Liver (tissue), 9 donors: ENCODE measurements around the gene MYO5A. TPM values are rescaled to one million over a fixed set of nuclear protein-coding genes. Genes with fewer than 3 reads are reported as not detected.

Source experiments
- DNase-seq: peaks from one replicate; pipeline ENCODE4 v3.0.0-alpha.2; 2017; ENCODE audit warnings: low spot score
- H3K27ac ChIP-seq, 2 donors: one replicate each; pipeline ENCODE4 v1.7.0; 2013; ENCODE audit warnings: inconsistent platforms in 2 of 2, low read length in 2 of 2, control low read depth in 1 of 2, low read depth in 1 of 2, mild to moderate bottlenecking in 1 of 2
- H3K27me3 ChIP-seq, 4 donors: one replicate each; pipeline versions ENCODE4 v1.6.1 to v1.7.0; 2013; ENCODE audit warnings: low read length in 3 of 4, inconsistent platforms in 1 of 4, mild to moderate bottlenecking in 1 of 4, moderate library complexity in 1 of 4; ENCODE audit not compliant: control insufficient read depth in 4 of 4, insufficient read depth in 4 of 4
- H3K36me3 ChIP-seq, 4 donors: one replicate each; pipeline versions ENCODE4 v1.6.1 to v1.7.0; 2013; ENCODE audit warnings: low read length in 3 of 4, mild to moderate bottlenecking in 3 of 4, low read depth in 1 of 4, moderate library complexity in 1 of 4; ENCODE audit not compliant: control insufficient read depth in 4 of 4, insufficient read depth in 3 of 4
- H3K4me1 ChIP-seq, 4 donors: one replicate each; pipeline versions ENCODE4 v1.6.1 to v1.7.0; 2013; ENCODE audit warnings: low read length in 3 of 4, mild to moderate bottlenecking in 3 of 4, moderate library complexity in 1 of 4; ENCODE audit not compliant: control insufficient read depth in 4 of 4, insufficient read depth in 4 of 4
- H3K4me3 ChIP-seq, 3 donors: one replicate each; pipeline versions ENCODE4 v1.6.1 to v1.7.0; 2013; ENCODE audit warnings: low read length in 3 of 3, control low read depth in 1 of 3, low read depth in 1 of 3, mild to moderate bottlenecking in 1 of 3
- H3K9ac ChIP-seq, 2 donors: one replicate each; pipeline ENCODE4 v1.7.0; 2013; ENCODE audit warnings: low read length in 2 of 2, mild to moderate bottlenecking in 2 of 2, moderate library complexity in 2 of 2, control low read depth in 1 of 2, low read depth in 1 of 2
- H3K9me3 ChIP-seq, 4 donors: one replicate each; pipeline versions ENCODE4 v1.6.1 to v1.7.0; 2013; ENCODE audit warnings: low read length in 3 of 4; ENCODE audit not compliant: control insufficient read depth in 4 of 4
- EGR1 ChIP-seq, 2 donors: IDR thresholded peaks; 2 replicates each; pipeline ENCODE4 v1.6.1; 2016 to 2018; ENCODE audit warnings: antibody characterized with exemption in 2 of 2, low read depth in 2 of 2
- FOXA2 ChIP-seq: IDR thresholded peaks from 2 replicates; pipeline ENCODE4 v1.6.1; 2016; ENCODE audit warnings: antibody characterized with exemption
- HNF4A ChIP-seq, 2 donors: conservative IDR thresholded peaks; 2 replicates each; pipeline ENCODE4 v1.6.1; 2016; ENCODE audit warnings: antibody characterized with exemption in 2 of 2, mild to moderate bottlenecking in 2 of 2
- RXRA ChIP-seq, 2 donors: IDR thresholded peaks; 2 replicates each; pipeline ENCODE4 v1.6.1; 2017 to 2018; ENCODE audit warnings: antibody characterized with exemption in 2 of 2, mild to moderate bottlenecking in 1 of 2
- SP1 ChIP-seq: IDR thresholded peaks from 2 replicates; pipeline ENCODE4 v1.6.1; 2018; ENCODE audit warnings: antibody characterized with exemption, mild to moderate bottlenecking
- WGBS: extraction: QIAGEN DNeasy Blood & Tissue Kit; methylation state at CpG from one replicate; pipeline ENCODE4 v1.1.7; 2013; 5-methylcytosine and 5-hydroxymethylcytosine counted together
- polyA plus RNA-seq, 2 donors: library from polyadenylated mRNA; stranded (reverse) in 1 of 2; unstranded in 1 of 2; fragments of 200-250 nt in 1 of 2; fragments of >200 nt in 1 of 2; fragmentation: Nextera tagmentation in 1 of 2; extraction: Ambion mirVana in 1 of 2; gene quantifications; one replicate each; pipeline versions ENCODE4 v1.2.1 to v1.2.3, GENCODE V29; 2013 to 2015
- total RNA-seq, 2 donors: library from RNA; depleted of rRNA; stranded (reverse); fragments of >200 nt; gene quantifications; one replicate each; pipeline ENCODE4 v1.2.3, GENCODE V29; 2014
- TF ChIP-seq, protein P1 (sequence below): IDR thresholded peaks from 2 replicates; pipeline ENCODE4 v1.6.1; 2016; ENCODE audit warnings: antibody characterized with exemption
- TF ChIP-seq, protein P2 (sequence below): fragments of 150-350 bp; IDR thresholded peaks from 2 replicates; pipeline ENCODE4 v1.5.1; 2017; ENCODE audit warnings: improper control_type of control experiment, low read depth, low read length; ENCODE audit not compliant: missing input control
- TF ChIP-seq, protein P3 (sequence below): IDR thresholded peaks from 2 replicates; pipeline ENCODE4 v1.6.1; 2016; ENCODE audit warnings: antibody characterized with exemption, mild to moderate bottlenecking
- TF ChIP-seq, protein P4 (sequence below): IDR thresholded peaks from 2 replicates; pipeline ENCODE4 v1.6.1; 2016; ENCODE audit warnings: antibody characterized with exemption
- donor health status: healthy.
- donor health status: healthy.
- donor health status: healthy.
- donor health status: healthy.
- donor health status: healthy.

Gene MYO5A
- total and polyA plus RNA-seq, 4 donors = 1.0 to 7.1 (median 3.0) TPM

DNA sequence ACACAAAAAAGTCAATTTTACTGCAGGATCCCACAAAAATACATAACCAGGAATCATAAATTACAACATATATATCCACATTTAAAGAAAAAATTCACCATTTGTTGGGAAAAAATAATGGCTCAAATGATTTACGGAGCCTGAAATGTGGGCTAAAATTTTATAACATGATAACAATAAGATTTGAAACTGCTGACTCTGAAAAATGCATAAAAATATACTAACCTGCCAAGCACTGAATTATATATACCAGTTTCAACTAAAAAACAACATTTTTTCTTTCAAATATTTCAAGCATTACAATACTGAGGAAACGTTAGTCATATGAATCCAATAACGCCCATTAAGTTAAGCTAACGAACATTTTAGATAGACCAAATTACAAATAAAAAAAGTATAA, 220.8 kb downstream of the MYO5A start:
- Histone ChIP-seq H3K4me3 (no peak overlapping the region), H3K9ac (no peak overlapping the region), H3K9me3 (no peaks in the 10 kb centered on the region), H3K27ac (no peak overlapping the region), H3K27me3 (no peaks in the 10 kb centered on the region), H3K36me3 (no peaks in the 10 kb centered on the region), H3K4me1 (no peaks in the 10 kb centered on the region)
- 97% methylated on average over 4 of the region's 4 CpGs for WGBS
- TF ChIP-seq, protein P1, sequence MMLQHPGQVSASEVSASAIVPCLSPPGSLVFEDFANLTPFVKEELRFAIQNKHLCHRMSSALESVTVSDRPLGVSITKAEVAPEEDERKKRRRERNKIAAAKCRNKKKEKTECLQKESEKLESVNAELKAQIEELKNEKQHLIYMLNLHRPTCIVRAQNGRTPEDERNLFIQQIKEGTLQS = no peak
- TF ChIP-seq, protein P2, sequence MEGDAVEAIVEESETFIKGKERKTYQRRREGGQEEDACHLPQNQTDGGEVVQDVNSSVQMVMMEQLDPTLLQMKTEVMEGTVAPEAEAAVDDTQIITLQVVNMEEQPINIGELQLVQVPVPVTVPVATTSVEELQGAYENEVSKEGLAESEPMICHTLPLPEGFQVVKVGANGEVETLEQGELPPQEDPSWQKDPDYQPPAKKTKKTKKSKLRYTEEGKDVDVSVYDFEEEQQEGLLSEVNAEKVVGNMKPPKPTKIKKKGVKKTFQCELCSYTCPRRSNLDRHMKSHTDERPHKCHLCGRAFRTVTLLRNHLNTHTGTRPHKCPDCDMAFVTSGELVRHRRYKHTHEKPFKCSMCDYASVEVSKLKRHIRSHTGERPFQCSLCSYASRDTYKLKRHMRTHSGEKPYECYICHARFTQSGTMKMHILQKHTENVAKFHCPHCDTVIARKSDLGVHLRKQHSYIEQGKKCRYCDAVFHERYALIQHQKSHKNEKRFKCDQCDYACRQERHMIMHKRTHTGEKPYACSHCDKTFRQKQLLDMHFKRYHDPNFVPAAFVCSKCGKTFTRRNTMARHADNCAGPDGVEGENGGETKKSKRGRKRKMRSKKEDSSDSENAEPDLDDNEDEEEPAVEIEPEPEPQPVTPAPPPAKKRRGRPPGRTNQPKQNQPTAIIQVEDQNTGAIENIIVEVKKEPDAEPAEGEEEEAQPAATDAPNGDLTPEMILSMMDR = no peak
- DNase-seq = no peak

DNA sequence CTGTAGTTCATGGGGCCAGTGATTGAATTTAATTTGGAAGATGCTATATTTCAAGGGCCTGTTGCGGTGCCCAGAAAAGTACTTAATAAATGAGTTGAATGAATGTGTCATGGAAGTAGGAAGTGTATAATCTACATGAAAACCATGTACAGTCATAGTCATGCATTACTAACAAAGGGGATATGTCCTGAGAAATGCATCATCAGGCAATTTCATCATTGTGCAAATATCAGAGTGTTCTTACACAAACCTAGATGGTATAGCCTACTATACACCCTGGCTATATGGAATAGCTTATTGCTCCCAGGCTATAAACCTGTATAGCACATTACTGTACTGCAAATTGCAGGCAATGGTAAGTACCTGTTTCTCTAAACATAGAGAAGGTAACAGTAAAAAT, 222.4 kb downstream of the MYO5A start:
- DNase-seq = no peak
- Histone ChIP-seq H3K9me3 (no peaks in the 10 kb centered on the region), H3K9ac (no peak overlapping the region), H3K4me1 (no peaks in the 10 kb centered on the region), H3K27me3 (no peaks in the 10 kb centered on the region), H3K27ac (no peak overlapping the region), H3K36me3 (no peaks in the 10 kb centered on the region), H3K4me3 (no peak overlapping the region)
- TF ChIP-seq, protein P2 = no peak
- TF ChIP-seq, protein P3, sequence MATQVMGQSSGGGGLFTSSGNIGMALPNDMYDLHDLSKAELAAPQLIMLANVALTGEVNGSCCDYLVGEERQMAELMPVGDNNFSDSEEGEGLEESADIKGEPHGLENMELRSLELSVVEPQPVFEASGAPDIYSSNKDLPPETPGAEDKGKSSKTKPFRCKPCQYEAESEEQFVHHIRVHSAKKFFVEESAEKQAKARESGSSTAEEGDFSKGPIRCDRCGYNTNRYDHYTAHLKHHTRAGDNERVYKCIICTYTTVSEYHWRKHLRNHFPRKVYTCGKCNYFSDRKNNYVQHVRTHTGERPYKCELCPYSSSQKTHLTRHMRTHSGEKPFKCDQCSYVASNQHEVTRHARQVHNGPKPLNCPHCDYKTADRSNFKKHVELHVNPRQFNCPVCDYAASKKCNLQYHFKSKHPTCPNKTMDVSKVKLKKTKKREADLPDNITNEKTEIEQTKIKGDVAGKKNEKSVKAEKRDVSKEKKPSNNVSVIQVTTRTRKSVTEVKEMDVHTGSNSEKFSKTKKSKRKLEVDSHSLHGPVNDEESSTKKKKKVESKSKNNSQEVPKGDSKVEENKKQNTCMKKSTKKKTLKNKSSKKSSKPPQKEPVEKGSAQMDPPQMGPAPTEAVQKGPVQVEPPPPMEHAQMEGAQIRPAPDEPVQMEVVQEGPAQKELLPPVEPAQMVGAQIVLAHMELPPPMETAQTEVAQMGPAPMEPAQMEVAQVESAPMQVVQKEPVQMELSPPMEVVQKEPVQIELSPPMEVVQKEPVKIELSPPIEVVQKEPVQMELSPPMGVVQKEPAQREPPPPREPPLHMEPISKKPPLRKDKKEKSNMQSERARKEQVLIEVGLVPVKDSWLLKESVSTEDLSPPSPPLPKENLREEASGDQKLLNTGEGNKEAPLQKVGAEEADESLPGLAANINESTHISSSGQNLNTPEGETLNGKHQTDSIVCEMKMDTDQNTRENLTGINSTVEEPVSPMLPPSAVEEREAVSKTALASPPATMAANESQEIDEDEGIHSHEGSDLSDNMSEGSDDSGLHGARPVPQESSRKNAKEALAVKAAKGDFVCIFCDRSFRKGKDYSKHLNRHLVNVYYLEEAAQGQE = no peak
- TF ChIP-seq HNF4A (conservative IDR thresholded peaks at IDR 0.05) = no peak
- TF ChIP-seq, protein P1 = no peak
- no peak for TF ChIP-seq EGR1 (IDR thresholded peaks at IDR 0.05; ENCODE audit: low read depth in 2 of 2)
- no peak for TF ChIP-seq FOXA2
- TF ChIP-seq, protein P4, sequence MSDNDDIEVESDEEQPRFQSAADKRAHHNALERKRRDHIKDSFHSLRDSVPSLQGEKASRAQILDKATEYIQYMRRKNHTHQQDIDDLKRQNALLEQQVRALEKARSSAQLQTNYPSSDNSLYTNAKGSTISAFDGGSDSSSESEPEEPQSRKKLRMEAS = no peak
- TF ChIP-seq RXRA (IDR thresholded peaks at IDR 0.05) = no peak
- no peak for TF ChIP-seq SP1
- WGBS = 99% methylated on average over 1 of the region's 1 CpG
